ENCODE results near the gene PTPA.
A peak's percentile ranks its signal among the peaks of the same experiment; 100 is the strongest.

PTPA gene

DNA sequence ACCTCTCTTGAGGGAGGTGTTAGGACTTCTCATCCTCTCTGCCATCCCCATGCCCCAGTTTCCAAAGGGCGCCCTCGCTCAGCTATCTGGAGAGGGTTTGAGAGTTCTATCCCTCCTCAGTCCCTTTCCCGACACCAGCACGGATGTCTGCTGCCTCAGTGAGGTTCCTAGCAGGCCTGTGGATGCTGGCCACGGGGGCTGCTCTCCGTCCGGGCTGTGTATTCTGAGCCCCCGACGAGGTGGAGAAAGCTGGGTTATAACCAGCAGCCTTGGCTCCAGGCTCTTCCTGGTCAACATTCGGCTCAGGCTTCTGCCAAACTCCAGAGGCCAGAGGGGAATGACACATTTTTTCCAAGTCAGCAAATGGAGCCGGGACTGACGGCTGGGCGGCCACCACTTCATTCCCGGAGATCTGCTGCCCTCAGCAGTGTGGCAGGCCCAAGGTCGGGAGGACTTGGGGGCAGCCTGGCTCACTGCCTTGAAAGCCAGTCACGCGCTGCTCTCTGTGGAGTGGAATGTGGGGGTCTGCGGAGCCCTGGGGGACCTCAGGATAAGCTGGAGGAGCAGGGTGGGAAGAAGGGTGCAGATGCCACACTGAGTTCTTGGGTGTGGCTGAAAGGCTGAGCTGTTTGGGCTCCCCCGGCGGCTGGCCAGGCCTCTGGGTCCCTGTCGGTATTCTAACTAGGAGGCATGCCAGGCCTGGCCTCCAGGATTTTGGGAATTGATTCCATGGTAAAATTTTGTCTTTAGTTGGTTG lies 27.4 kb downstream of the PTPA start:
- DNase-seq (ENCODE audit: low spot score) = peak; percentile 82

GRCh38 chr9:129139233-129139992 lies 28.2 kb downstream of the PTPA start:
- DNase-seq (ENCODE audit: low spot score) = peak; percentile 72

GRCh38 chr9:129139993-129140396 lies 28.8 kb downstream of the PTPA start:
- DNase-seq (ENCODE audit: low spot score) = peak; percentile 92

- DNase-seq (ENCODE audit: low spot score) = peak; percentile 25
Measured at GRCh38 chr9:129140397-129141065, 29.3 kb downstream of the PTPA start.

DNA sequence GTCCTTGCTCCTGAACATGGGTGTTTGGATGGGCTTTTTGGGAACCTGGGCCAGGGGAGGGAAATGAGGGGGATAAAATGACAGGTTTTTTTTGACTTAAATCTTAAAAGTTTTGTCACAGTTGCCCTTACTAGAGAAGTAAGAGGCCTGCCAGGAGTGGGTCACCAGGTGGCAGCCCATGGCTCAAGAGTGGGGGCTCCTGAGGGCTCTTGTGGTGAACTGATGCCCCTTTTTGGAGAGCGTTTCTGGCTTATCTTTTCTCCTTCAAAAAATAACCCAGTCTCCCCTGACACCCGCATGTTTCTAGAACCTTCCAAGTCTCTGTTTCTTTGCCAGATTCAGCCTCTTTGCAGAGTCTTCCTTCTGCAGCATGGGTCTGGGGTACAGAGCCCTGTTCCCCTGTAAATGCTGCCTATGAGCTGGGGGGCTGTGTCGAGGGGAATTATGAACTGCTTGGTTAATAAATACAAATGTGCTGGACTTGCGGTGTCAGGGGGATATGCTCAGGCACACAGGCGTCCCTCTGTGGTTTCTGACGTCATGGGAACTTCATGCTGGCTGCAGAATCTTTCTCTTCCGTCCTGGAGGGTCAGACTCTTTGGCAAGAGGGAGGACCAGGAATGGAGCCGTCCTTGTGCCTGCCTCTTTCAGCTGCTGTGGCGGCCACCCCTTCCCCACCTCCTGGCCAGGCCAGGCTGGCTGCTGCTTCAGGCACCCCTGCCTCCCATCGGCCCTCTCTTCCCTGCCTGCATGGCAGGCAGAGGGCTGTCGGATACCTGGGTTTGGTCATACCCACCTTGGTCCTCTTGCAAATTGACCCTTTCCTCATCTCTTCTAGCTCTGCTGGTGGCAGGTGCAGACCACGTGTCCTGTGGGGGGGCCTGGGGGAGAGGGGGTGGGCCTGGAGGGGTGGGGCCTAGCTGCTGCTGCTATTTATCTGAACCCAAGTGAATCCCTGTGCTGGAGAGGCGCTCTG lies 30.1 kb downstream of the PTPA start:
- DNase-seq (ENCODE audit: low spot score) = peak; percentile 79

DNA sequence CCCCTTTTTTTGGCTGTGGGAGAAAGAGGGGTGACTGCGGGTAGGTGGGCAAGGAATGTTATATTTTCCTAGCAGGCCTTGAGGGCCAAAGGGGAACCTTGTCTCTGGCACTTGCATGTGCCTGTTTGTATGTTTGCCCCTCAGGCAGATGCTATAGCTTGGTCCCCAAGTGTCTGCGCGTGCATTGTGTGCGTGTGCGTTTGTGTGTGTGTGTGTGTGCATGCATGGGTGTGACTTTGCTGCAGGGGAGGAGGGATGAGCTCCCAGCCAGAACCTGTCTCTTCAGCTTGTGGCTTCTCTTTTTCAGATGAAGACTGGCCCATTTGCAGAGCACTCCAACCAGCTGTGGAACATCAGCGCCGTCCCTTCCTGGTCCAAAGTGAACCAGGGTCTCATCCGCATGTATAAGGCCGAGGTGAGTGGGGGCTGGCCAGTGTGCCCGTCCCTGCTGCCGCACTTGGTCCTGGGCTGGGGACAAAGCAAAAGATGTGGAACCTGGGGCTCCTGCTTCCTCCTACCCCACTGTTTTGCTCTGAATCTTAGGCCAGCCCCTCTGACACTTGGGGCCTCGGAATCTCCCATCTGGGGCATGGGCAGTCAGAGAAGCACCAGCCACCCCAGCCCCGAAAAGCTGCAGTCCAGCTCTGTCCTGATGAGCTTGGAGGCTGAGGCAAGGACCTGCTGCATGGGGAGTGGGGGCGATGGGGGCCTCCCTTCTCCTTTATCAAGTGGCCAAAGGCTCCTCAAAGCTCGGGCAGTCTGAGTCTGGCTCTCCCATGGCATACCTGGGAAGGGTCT lies 31.1 kb downstream of the PTPA start:
- no peak for DNase-seq (ENCODE audit: low spot score)

GRCh38 chr9:129143031-129143927 lies 32.1 kb downstream of the PTPA start:
- peak; percentile 92 for DNase-seq (ENCODE audit: low spot score)

- no peak for DNase-seq (ENCODE audit: low spot score)
Measured at GRCh38 chr9:129145316-129145715, 34.1 kb downstream of the PTPA start.

DNA sequence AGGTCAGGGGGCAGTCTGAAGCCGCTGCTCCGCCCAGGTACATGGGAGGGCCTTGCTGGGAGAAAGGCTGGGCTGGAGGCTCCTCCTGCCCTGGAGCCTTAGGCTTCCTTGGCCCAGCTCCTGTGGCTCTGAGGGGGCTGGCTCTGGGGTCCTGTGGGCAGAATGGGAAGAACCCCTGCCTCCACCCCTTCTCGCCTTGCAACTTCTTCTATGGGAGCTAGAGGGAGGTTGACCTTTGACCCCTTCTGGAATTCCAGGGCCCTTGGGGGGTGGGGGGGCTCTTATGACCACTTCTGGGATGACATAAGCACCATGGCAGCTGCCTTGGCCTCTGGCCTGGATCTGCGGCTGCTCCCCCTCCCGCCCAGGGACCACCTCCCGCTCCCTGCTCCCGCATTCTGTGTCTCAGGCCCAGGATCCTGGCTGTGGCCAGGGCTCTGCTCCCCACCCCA lies 34.7 kb downstream of the PTPA start:
- peak; percentile 86 for DNase-seq (ENCODE audit: low spot score)

GRCh38 chr9:129146441-129146941 lies 35.3 kb downstream of the PTPA start:
- DNase-seq (ENCODE audit: low spot score) = peak; percentile 41

GRCh38 chr9:129148463-129149204 lies 37.4 kb downstream of the PTPA start:
- DNase-seq (ENCODE audit: low spot score) = no peak

GRCh38 chr9:129149442-129149841 lies 38.2 kb downstream of the PTPA start:
- no peak for DNase-seq (ENCODE audit: low spot score)

GRCh38 chr9:129150122-129150521 lies 38.9 kb downstream of the PTPA start:
- DNase-seq (ENCODE audit: low spot score) = no peak

- DNase-seq (ENCODE audit: low spot score) = no peak
Measured at GRCh38 chr9:129150672-129151211, 39.5 kb downstream of the PTPA start.

- DNase-seq (ENCODE audit: low spot score) = no peak
Measured at GRCh38 chr9:129151469-129151868, 40.3 kb downstream of the PTPA start.

DNA sequence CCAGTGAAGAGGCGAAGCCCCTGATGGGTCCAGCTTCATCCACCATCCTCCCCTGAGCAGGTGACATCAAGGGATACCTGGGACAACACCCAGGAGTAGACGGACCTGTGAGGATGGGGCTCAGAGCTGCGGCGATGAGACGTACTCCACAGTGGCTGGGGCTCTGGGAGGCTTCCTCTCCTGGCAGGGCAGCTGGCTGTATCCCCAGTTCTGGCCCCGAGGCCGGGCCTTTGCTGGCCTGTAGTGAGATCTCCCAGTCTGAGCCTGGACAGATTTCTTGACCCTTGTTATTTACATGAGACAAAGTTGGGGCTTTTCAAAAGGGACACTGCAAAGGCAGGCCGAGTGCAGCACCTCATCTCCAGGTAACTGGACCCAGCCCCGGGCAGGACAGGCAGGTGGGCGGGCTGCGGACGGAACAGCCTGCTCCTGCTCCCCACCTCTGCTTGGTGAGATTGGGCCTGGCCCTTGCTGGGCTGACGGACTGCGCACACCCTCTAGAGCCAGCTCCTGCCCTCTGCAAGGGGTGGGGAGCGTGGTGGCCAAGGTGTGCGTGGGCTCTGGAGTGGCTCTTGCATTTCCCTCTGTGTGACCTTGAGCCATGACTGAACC lies 43.8 kb downstream of the PTPA start:
- DNase-seq (ENCODE audit: low spot score) = no peak

- DNase-seq (ENCODE audit: low spot score) = no peak
Measured at GRCh38 chr9:129156163-129156562, 44.9 kb downstream of the PTPA start.

Measured in AG20443 (cell line).